HG02798 (cell line): ENCODE measurements around the gene BRD3.
"Not testable (repeated sequence)": the region's sequence is repeated elsewhere in the genome, so short reads cannot be mapped to it uniquely, and the experiment has no call there.

ENCODE experiments used
- ATAC-seq: cut with Tn5 transposase; IDR thresholded peaks from one replicate; pipeline ENCODE4 v1.9.1; 2021; ENCODE audit warnings: mild to moderate bottlenecking; ENCODE audit not compliant: unreplicated experiment, poor library complexity

Gene BRD3

GRCh38 chr9:133995012-133995896, 72.6 kb downstream of the BRD3 start:
- ATAC-seq, result no peak

GRCh38 chr9:133994353-133995011, 73.3 kb downstream of the BRD3 start:
- peak; percentile 22 for ATAC-seq

DNA sequence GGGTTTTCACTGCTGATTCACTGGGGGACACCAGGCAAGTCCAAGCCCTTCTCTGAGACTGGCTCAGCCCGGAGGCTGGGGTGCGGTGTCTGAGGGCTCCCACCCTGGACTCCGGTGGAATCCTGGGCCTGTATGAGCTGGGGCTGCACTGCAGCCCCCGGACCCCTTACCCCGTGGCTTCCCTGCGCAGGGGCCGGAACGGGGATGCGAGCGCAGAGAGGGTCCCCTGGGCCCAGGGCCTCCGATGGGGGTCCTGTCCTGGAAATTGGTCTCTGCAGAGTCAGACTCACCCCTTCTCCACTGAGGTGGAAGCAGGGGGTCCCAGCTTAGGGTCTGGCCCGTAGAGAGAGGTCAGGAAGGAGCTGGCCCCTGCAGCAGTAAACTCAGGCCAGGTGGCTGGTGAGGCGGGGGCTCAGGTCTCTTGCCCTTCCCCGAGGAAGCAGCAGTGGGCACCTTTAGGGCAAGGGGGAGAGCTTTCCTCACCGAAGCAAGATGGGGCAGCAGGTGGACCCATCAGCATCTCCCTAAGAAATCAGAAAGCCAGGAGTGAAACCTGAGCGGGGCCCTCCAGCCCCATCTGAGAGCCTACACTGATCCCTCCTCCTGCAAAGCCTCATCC, 74.1 kb downstream of the BRD3 start:
- ATAC-seq, result no peak

DNA sequence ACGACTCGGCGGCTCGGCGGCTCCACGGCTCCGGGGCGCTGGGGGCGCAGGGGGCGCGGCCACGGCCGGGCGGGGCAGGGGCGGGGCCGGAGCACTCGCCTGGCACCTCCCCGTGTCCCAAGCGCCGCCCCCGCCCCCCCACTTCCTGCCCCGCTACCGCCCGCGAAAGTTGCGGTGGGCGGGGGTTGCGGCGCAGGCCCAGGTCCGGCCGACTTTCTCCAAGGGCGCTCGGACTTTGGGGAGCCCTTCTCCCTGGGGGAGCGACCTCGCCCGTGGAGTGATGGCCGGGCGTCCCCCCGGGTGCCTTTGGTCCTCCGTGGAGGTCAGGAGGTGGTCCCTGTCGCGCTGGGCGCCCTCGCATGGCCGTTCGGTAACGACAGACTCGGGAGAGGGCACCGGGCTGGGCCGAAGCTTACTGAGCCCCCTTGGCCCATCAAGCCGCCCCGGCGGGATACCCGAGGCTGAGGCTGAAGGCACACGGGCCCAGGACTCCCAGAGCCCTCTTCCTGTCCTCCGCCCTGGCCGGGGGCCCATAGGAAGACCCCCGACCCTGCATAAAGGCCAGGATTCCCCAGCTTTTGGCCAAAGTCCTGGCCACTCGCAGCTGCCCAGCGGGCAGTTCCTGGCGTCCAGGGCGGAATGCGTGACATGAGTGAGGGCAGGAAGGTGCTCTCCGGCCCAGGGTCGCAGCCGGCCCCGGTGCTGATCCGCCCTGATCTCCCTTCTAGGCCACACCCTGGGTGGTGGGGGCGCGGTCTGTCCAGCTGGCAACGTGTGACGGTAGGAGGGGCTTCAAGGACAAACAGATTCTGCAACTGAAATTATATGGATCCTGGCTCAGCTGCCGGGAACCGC, 74.8 kb downstream of the BRD3 start:
- ATAC-seq, result peak; percentile 61

- ATAC-seq, result peak; percentile 59
Observed at GRCh38 chr9:133991964-133992779, 75.7 kb downstream of the BRD3 start, which contains the start of gene VAV2. TSS of gene VAV2 (minus strand) at chr9:133992324. CDS start at chr9:133992278, 46 bp downstream.

DNA sequence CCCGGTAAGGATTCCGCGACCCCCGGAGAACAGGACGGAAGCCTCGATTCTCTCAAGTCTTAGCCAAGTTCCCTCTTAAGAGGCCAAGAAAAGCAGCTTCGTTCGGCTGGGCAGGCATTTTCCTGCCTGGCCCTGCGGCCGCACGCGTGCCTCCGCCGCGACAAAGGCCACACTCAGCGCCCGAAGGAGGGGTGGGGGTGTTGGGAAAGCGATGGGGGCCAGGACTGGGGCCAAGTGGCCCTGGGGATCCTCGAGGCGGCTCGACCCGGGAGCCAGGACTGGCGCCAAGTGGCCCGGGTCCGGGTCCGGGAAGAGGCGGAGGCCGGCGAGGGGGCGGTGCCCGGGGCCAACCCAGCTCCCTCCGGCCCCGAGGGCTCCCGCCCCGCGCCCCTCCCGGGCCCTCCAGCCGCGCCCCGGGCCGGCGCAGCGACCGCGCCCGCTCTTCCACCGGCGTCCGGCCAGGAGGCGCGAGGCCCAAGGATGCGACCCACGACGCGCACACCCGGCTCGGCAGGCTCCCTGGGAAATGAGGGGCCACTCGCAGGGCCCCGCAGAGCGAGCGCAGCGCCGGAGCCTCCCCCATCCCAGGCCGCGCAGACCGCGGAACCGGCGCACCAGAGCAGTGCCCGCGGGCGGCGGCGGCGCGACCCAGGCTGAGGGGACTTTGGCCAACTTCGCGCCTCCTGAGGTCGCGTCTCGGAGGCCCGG, 76.5 kb downstream of the BRD3 start:
- peak; percentile 10 for ATAC-seq

- ATAC-seq, result no peak
Observed at GRCh38 chr9:133990366-133991213, 77.2 kb downstream of the BRD3 start.

GRCh38 chr9:133989625-133990365, 78.0 kb downstream of the BRD3 start:
- no peak for ATAC-seq

DNA sequence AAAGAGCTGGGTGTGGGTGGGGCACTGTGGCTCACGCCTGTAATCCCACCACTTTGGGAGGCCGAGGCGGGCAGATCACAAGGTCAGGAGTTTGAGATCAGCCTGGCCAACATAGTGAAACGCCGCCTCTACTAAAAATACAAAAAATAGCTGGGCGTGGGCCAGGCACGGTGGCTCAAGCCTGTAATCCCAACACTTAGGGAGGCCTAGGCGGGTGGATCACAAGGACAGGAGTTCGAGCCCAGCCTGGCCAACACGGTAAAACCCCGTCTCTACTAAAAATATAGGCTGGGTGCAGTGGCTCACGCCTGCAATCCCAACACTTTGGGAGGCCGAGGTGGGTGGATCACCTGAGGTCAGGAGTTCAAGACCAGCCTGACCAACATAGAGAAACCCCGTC, 79.1 kb downstream of the BRD3 start:
- not testable (repeated sequence) for ATAC-seq

DNA sequence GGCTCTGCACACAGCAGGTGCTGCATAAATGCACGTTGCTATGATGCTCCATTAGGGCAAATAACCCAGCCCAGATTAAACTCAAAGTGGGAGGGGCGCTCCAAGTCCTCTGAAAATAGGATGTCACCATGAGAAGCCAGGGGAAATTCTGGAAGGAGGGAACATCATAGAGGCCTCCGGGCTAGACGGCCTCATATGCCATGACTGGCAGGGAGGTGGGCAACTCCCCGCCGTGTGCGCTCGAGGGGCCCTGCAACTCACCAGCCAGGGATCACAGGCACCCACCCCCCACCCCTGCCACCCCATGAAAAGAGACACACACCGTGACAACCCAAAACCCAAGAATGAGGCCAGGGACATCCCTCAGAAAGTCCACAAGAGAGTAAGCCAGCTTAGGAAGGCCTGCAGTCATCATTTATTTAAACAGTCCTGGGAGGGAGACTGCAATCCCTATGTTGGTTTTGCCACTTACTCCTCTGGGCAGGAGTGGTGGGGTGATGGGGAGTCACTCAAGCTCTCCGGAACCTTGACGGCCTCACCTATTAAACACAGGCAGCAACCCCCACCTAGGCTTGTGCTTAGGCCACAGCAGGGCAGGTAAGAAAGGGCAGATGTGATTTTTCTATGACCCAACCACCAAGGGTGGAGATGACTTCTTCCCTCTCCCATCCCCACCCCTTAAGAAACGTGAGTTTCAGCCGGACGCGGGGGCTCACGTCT, 79.7 kb downstream of the BRD3 start:
- ATAC-seq, result no peak

DNA sequence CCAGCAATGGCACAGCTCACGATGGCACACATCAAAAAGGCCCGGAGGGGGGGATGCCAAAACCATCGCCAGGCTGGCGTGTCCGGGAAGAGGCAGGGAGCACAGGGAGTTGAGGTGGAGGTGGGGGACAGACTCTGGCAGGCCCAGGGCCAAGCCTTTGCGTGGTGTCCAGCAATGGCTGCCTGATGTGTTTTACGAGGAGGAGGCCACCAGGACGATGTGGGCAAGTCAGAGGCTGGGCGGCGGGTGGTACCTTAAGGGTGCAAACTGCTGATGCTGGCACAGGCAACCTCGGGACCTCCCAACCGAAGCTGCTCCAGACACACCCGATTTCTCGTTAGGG, 80.4 kb downstream of the BRD3 start:
- no peak for ATAC-seq

GRCh38 chr9:133986774-133987445, 80.9 kb downstream of the BRD3 start:
- no peak for ATAC-seq

GRCh38 chr9:133986061-133986460, 81.8 kb downstream of the BRD3 start:
- no peak for ATAC-seq

- no peak for ATAC-seq
Observed at GRCh38 chr9:133982971-133983720, 84.7 kb downstream of the BRD3 start.

GRCh38 chr9:133981958-133982681, 85.7 kb downstream of the BRD3 start:
- ATAC-seq, result no peak
